Natural killer cell (primary cell): ENCODE results near the gene HDGFL1. TPM values are rescaled to one million over a fixed set of nuclear protein-coding genes. Genes with fewer than 3 reads are reported as not detected.

Experiments used
- ATAC-seq, 3 donors: fragments of 150-1000 bp in 2 of 3; fragments of 200-7000 bp in 1 of 3; cut with Tn5 transposase; 1 replicate in 1 of 3; 2 replicates in 2 of 3; pipeline ENCODE4 v1.10.0; 2021; ENCODE audit warnings: mild to moderate bottlenecking in 2 of 3, moderate library complexity in 2 of 3
- DNase-seq, 2 donors: peaks; one replicate each; pipeline versions ENCODE4 v3.0.0 to v3.0.0-alpha.2; 2013 to 2021; ENCODE audit warnings: mixed read lengths in 1 of 2
- H3K27ac ChIP-seq: one replicate; pipeline ENCODE4 v1.5.1; 2013; ENCODE audit warnings: mild to moderate bottlenecking, low read length
- H3K27me3 ChIP-seq: one replicate; pipeline ENCODE4 v1.6.1; 2013; ENCODE audit warnings: low read length; ENCODE audit not compliant: control insufficient read depth, insufficient read depth
- H3K36me3 ChIP-seq: one replicate; pipeline ENCODE4 v1.6.1; 2013; ENCODE audit warnings: low read length; ENCODE audit not compliant: control insufficient read depth, insufficient read depth
- H3K4me1 ChIP-seq: one replicate; pipeline ENCODE4 v1.6.1; 2013; ENCODE audit warnings: low read length; ENCODE audit not compliant: control insufficient read depth, insufficient read depth
- H3K4me3 ChIP-seq: one replicate; pipeline ENCODE4 v1.5.1; 2013; ENCODE audit warnings: low read length
- H3K9me3 ChIP-seq: one replicate; pipeline ENCODE4 v1.6.1; 2013; ENCODE audit warnings: low read length; ENCODE audit not compliant: control insufficient read depth, insufficient read depth
- H3K27ac Mint-ChIP-seq, 2 donors: one replicate each; pipeline ENCODE4 v1.8.0; 2022; ENCODE audit warnings: mild to moderate bottlenecking in 2 of 2, mixed read lengths in 2 of 2, moderate library complexity in 1 of 2
- H3K27me3 Mint-ChIP-seq, 2 donors: one replicate each; pipeline ENCODE4 v1.8.0; 2022; ENCODE audit warnings: low read depth in 2 of 2, mixed read lengths in 2 of 2
- H3K36me3 Mint-ChIP-seq: one replicate; pipeline ENCODE4 v1.8.0; 2022; ENCODE audit warnings: mixed read lengths
- H3K4me1 Mint-ChIP-seq, 2 donors: one replicate each; pipeline ENCODE4 v1.8.0; 2022; ENCODE audit warnings: mixed read lengths in 2 of 2
- H3K4me3 Mint-ChIP-seq: one replicate; pipeline ENCODE4 v1.8.0; 2022; ENCODE audit warnings: mild to moderate bottlenecking, moderate library complexity, mixed read lengths
- H3K9me3 Mint-ChIP-seq, 2 donors: one replicate each; pipeline ENCODE4 v1.8.0; 2022; ENCODE audit warnings: mixed read lengths in 2 of 2
- CTCF ChIP-seq: fragments of 200-600 bp; IDR thresholded peaks from one replicate; pipeline ENCODE4 v1.8.0; 2022; ENCODE audit warnings: antibody characterized with exemption
- WGBS: methylation state at CpG from one replicate; pipeline ENCODE4 v1.1.7; 2013; ENCODE audit warnings: missing lambda C conversion rate; ENCODE audit not compliant: insufficient coverage; 5-methylcytosine and 5-hydroxymethylcytosine counted together
- intact Hi-C: fragments of 100-400 bp; cut with micrococcal nuclease; formaldehyde crosslinking; loops from one replicate; pipeline ENCODE4 v1.14.2; 2022
- total RNA-seq, 4 donors: library from RNA; stranded (reverse); fragments of 120-200 nt in 1 of 4; gene quantifications; one replicate each; pipeline versions ENCODE4 v1.2.3 to v1.2.4, GENCODE V29; 2013 to 2022

Gene HDGFL1
- total RNA-seq, 3 donors from 2014 or later (not counting 1 experiment from before 2014, with no cell fraction given), result not detected

GRCh38 chr6:22621028-22621427, 51.7 kb downstream of the HDGFL1 start:
- Mint-ChIP-seq H3K4me1 (no peaks in the 10 kb centered on the region), H3K27me3 (no peaks in the 10 kb centered on the region), H3K27ac (no peak overlapping the region), H3K9me3 (peaks cover 8 to 11% of the 10 kb centered on the region in 2 donors), H3K36me3 (no peaks in the 10 kb centered on the region), H3K4me3 (no peak overlapping the region)
- no peak overlapping the region for H3K4me3 ChIP-seq
- no peaks in the 10 kb centered on the region for H3K9me3 ChIP-seq
- no peak for TF ChIP-seq CTCF
- intact Hi-C loops, result no loop called here
- H3K27me3 ChIP-seq, result no peaks in the 10 kb centered on the region
- no peaks in the 10 kb centered on the region for H3K4me1 ChIP-seq
- DNase-seq (no peak), ATAC-seq (no peak)
- 81% methylated on average over 3 of the region's 4 CpGs for WGBS
- H3K27ac ChIP-seq, result no peak overlapping the region
- H3K36me3 ChIP-seq, result no peaks in the 10 kb centered on the region
